Mesendoderm (in vitro differentiated cells): ENCODE data around the gene CLTCL1.
"Not testable (repeated sequence)": the region's sequence is repeated elsewhere in the genome, so short reads cannot be mapped to it uniquely, and the experiment has no call there.

Experiments
- DNase-seq: peaks from one replicate; pipeline ENCODE4 v3.0.0; 2013
- H2AK5ac ChIP-seq: 2 replicates; pipeline ENCODE4 v1.6.1; 2013; ENCODE audit warnings: low read length, inconsistent platforms
- H2BK120ac ChIP-seq: 2 replicates; pipeline ENCODE4 v1.6.1; 2013; ENCODE audit warnings: low read depth, mild to moderate bottlenecking, low read length, moderate library complexity, mixed read lengths
- H2BK15ac ChIP-seq: replicated peaks from 2 replicates; pipeline ENCODE4 v1.6.1; 2013; ENCODE audit warnings: low read depth, mild to moderate bottlenecking, moderate library complexity
- H2BK5ac ChIP-seq: 2 replicates; pipeline ENCODE4 v1.6.1; 2013; ENCODE audit warnings: low read length, inconsistent platforms
- H3K18ac ChIP-seq: 2 replicates; pipeline ENCODE4 v1.6.1; 2013; ENCODE audit warnings: mild to moderate bottlenecking, low read length, mixed read lengths
- H3K23ac ChIP-seq: one replicate; pipeline ENCODE4 v1.6.1; 2013; ENCODE audit warnings: low read length
- H3K27ac ChIP-seq: 2 replicates; pipeline ENCODE4 v1.5.1; 2013; ENCODE audit warnings: low read depth, mild to moderate bottlenecking, inconsistent platforms, low read length, moderate library complexity
- H3K27me3 ChIP-seq: 2 replicates; pipeline ENCODE4 v1.6.1; 2013; ENCODE audit warnings: low read length, control low read depth, mild to moderate bottlenecking, inconsistent platforms; ENCODE audit not compliant: insufficient read depth, poor library complexity
- H3K36me3 ChIP-seq: 2 replicates; pipeline ENCODE4 v1.6.1; 2013; ENCODE audit warnings: low read length, inconsistent platforms; ENCODE audit not compliant: control insufficient read depth, insufficient read depth
- H3K4ac ChIP-seq: one replicate; pipeline ENCODE4 v1.6.1; 2013; ENCODE audit warnings: low read depth, mild to moderate bottlenecking, low read length, moderate library complexity
- H3K4me1 ChIP-seq: 2 replicates; pipeline ENCODE4 v1.6.1; 2013; ENCODE audit warnings: low read depth, low read length, inconsistent platforms; ENCODE audit not compliant: control insufficient read depth
- H3K4me2 ChIP-seq: 2 replicates; pipeline ENCODE4 v1.6.1; 2013; ENCODE audit warnings: low read length
- H3K4me3 ChIP-seq: 2 replicates; pipeline ENCODE4 v1.5.1; 2013; ENCODE audit warnings: mild to moderate bottlenecking, low read length
- H3K56ac ChIP-seq: one replicate; pipeline ENCODE4 v1.6.1; 2013; ENCODE audit warnings: low read length
- H3K79me1 ChIP-seq: 2 replicates; pipeline ENCODE4 v1.6.1; 2013; ENCODE audit warnings: low read length, inconsistent platforms
- H3K79me2 ChIP-seq: 2 replicates; pipeline ENCODE4 v1.6.1; 2013; ENCODE audit warnings: mild to moderate bottlenecking, low read length; ENCODE audit not compliant: control insufficient read depth, insufficient read depth
- H3K9ac ChIP-seq: 2 replicates; pipeline ENCODE4 v1.6.1; 2013; ENCODE audit warnings: low read length, inconsistent platforms
- H4K5ac ChIP-seq: one replicate; pipeline ENCODE4 v1.6.1; 2013; ENCODE audit warnings: low read length
- H4K8ac ChIP-seq: one replicate; pipeline ENCODE4 v1.6.1; 2013; ENCODE audit warnings: low read depth, mild to moderate bottlenecking, control low read depth, low read length, moderate library complexity
- WGBS: extraction: QIAGEN DNeasy Blood & Tissue Kit; methylation state at CpG from one replicate; pipeline ENCODE4 v1.1.7; 2013; ENCODE audit warnings: low lambda C conversion rate, missing lambda C conversion rate; ENCODE audit not compliant: insufficient coverage; ENCODE audit errors: extremely low coverage; 5-methylcytosine and 5-hydroxymethylcytosine counted together

Gene CLTCL1

GRCh38 chr22:19206287-19206686, 85.2 kb downstream of the CLTCL1 start:
- H2BK120ac ChIP-seq, result no peak overlapping the region
- no peak overlapping the region for H4K5ac ChIP-seq
- H3K4me1 ChIP-seq, result no peaks in the 10 kb centered on the region
- no peaks in the 10 kb centered on the region for H3K79me2 ChIP-seq
- no peak overlapping the region for H2BK5ac ChIP-seq
- no peak overlapping the region for H3K4me3 ChIP-seq
- no peaks in the 10 kb centered on the region for H3K79me1 ChIP-seq
- H3K27me3 ChIP-seq, result no peaks in the 10 kb centered on the region
- no peak overlapping the region for H4K8ac ChIP-seq
- no peak overlapping the region for H2AK5ac ChIP-seq
- H2BK15ac ChIP-seq, result no peak overlapping the region
- no peak for DNase-seq
- H3K4ac ChIP-seq, result no peak overlapping the region
- WGBS, result no CpG with 5 or more reads among the region's 6 CpGs
- H3K9ac ChIP-seq, result no peak overlapping the region
- no peak overlapping the region for H3K56ac ChIP-seq
- no peak overlapping the region for H3K4me2 ChIP-seq
- H3K36me3 ChIP-seq, result peaks cover 2% of the 10 kb centered on the region
- no peak overlapping the region for H3K27ac ChIP-seq
- H3K23ac ChIP-seq, result no peak overlapping the region
- no peak overlapping the region for H3K18ac ChIP-seq

GRCh38 chr22:19204640-19205039, 86.9 kb downstream of the CLTCL1 start:
- no CpG with 5 or more reads among the region's 4 CpGs for WGBS
- DNase-seq, result no peak
- Histone ChIP-seq H4K8ac (no peak overlapping the region), H3K56ac (no peak overlapping the region), H2AK5ac (no peak overlapping the region), H3K79me1 (no peaks in the 10 kb centered on the region), H3K27me3 (no peaks in the 10 kb centered on the region), H2BK5ac (no peak overlapping the region), H3K4me2 (no peak overlapping the region), H3K27ac (no peak overlapping the region), H2BK120ac (no peak overlapping the region), H2BK15ac (no peak overlapping the region), H3K9ac (no peak overlapping the region), H3K36me3 (no peaks in the 10 kb centered on the region), H3K79me2 (no peaks in the 10 kb centered on the region), H3K4me3 (no peak overlapping the region), H4K5ac (no peak overlapping the region), H3K18ac (no peak overlapping the region), H3K23ac (no peak overlapping the region), H3K4ac (no peak overlapping the region), H3K4me1 (no peaks in the 10 kb centered on the region)

GRCh38 chr22:19203834-19204233, 87.7 kb downstream of the CLTCL1 start:
- no peaks in the 10 kb centered on the region for H3K79me2 ChIP-seq
- H3K4me2 ChIP-seq, result no peak overlapping the region
- no peak overlapping the region for H3K27ac ChIP-seq
- no peaks in the 10 kb centered on the region for H3K27me3 ChIP-seq
- H3K4ac ChIP-seq, result no peak overlapping the region
- H2BK5ac ChIP-seq, result no peak overlapping the region
- H3K9ac ChIP-seq, result no peak overlapping the region
- no peak overlapping the region for H4K8ac ChIP-seq
- no peak overlapping the region for H3K56ac ChIP-seq
- no CpG with 5 or more reads among the region's 8 CpGs for WGBS
- H4K5ac ChIP-seq, result no peak overlapping the region
- H3K79me1 ChIP-seq, result no peaks in the 10 kb centered on the region
- H2BK15ac ChIP-seq, result no peak overlapping the region
- no peak for DNase-seq
- H3K23ac ChIP-seq, result no peak overlapping the region
- H2BK120ac ChIP-seq, result no peak overlapping the region
- no peak overlapping the region for H3K18ac ChIP-seq
- no peak overlapping the region for H2AK5ac ChIP-seq
- H3K4me3 ChIP-seq, result no peak overlapping the region
- H3K36me3 ChIP-seq, result no peaks in the 10 kb centered on the region
- H3K4me1 ChIP-seq, result no peaks in the 10 kb centered on the region

- H2BK5ac ChIP-seq, H3K4me3 ChIP-seq, H3K79me1 ChIP-seq, H4K8ac ChIP-seq, H3K9ac ChIP-seq, H3K4ac ChIP-seq, H3K27me3 ChIP-seq, H3K79me2 ChIP-seq, H3K18ac ChIP-seq, H3K4me2 ChIP-seq, H3K36me3 ChIP-seq, H3K23ac ChIP-seq, H3K4me1 ChIP-seq, H2BK15ac ChIP-seq, H3K56ac ChIP-seq, H4K5ac ChIP-seq, H2AK5ac ChIP-seq, H3K27ac ChIP-seq, DNase-seq, H2BK120ac ChIP-seq: not testable (repeated sequence)
- no CpG with 5 or more reads among the region's 3 CpGs for WGBS
Measured at GRCh38 chr22:19202799-19203186, 88.7 kb downstream of the CLTCL1 start.

- DNase-seq, result no peak
- Histone ChIP-seq H3K27ac (no peak overlapping the region), H3K27me3 (no peaks in the 10 kb centered on the region), H3K56ac (no peak overlapping the region), H3K79me1 (no peaks in the 10 kb centered on the region), H3K23ac (no peak overlapping the region), H3K36me3 (no peaks in the 10 kb centered on the region), H2BK15ac (no peak overlapping the region), H2AK5ac (no peak overlapping the region), H3K9ac (no peak overlapping the region), H4K8ac (no peak overlapping the region), H3K18ac (no peak overlapping the region), H3K4me3 (no peak overlapping the region), H2BK5ac (no peak overlapping the region), H3K4me2 (no peak overlapping the region), H4K5ac (no peak overlapping the region), H3K79me2 (no peaks in the 10 kb centered on the region), H3K4ac (no peak overlapping the region), H3K4me1 (no peaks in the 10 kb centered on the region), H2BK120ac (no peak overlapping the region)
- WGBS, result no CpG with 5 or more reads among the region's 18 CpGs
Measured at GRCh38 chr22:19201869-19202798, 89.4 kb downstream of the CLTCL1 start.
